Breast epithelium (tissue), 4 donors: ENCODE results near the gene MEX3C. TPM values are rescaled to one million over a fixed set of nuclear protein-coding genes. Genes with fewer than 3 reads are reported as not detected.

Source experiments
- DNase-seq, 2 donors: peaks; one replicate each; pipeline ENCODE4 v3.0.0-alpha.2; 2019; ENCODE audit warnings: low spot score in 2 of 2
- H3K27ac ChIP-seq, 2 donors: fragments of 200-600 bp; sonication (generic) in 1 of 2; one replicate each; pipeline ENCODE4 v1.5.1; 2016 to 2019; ENCODE audit warnings: mild to moderate bottlenecking in 1 of 2
- H3K27me3 ChIP-seq, 2 donors: fragments of 200-600 bp; sonication (generic) in 1 of 2; one replicate each; pipeline versions ENCODE4 v1.5.1 to v1.6.0; 2017 to 2019; ENCODE audit warnings: control low read depth in 1 of 2, mild to moderate bottlenecking in 1 of 2
- H3K36me3 ChIP-seq: fragments of 200-600 bp; one replicate; pipeline ENCODE4 v1.5.1; 2019
- H3K4me1 ChIP-seq, 2 donors: fragments of 200-600 bp; sonication (generic); one replicate each; pipeline ENCODE4 v1.5.1; 2016 to 2019; ENCODE audit warnings: control low read depth in 1 of 2
- H3K4me3 ChIP-seq, 3 donors: fragments of 200-600 bp; sonication (generic); 1 replicate in 2 of 3; 2 replicates in 1 of 3; pipeline ENCODE4 v1.5.1; 2016 to 2019; ENCODE audit warnings: mild to moderate bottlenecking in 3 of 3, moderate library complexity in 2 of 3
- H3K9me3 ChIP-seq, 2 donors: fragments of 200-600 bp; sonication (generic) in 1 of 2; one replicate each; pipeline ENCODE4 v1.5.1; 2016 to 2019; ENCODE audit warnings: control low read depth in 1 of 2
- POLR2A ChIP-seq: fragments of 450-650 bp; IDR thresholded peaks from one replicate; pipeline ENCODE4 v1.6.1; 2016; ENCODE audit warnings: antibody characterized with exemption, mild to moderate bottlenecking, moderate library complexity
- POLR2AphosphoS5 ChIP-seq, 3 donors: sonication (generic); formaldehyde crosslinking; IDR thresholded peaks; one replicate each; pipeline ENCODE4 v1.6.1; 2017; ENCODE audit warnings: antibody characterized with exemption in 3 of 3
- intact Hi-C: fragments of 100-400 bp; cut with DNase I; formaldehyde crosslinking; loops from one replicate; pipeline ENCODE4 v1.15.1; 2023; ENCODE audit warnings: low total_unique reads
- total RNA-seq, 3 donors: library from RNA; depleted of rRNA; stranded (reverse); fragments of >200 nt; gene quantifications; one replicate each; pipeline ENCODE4 v1.1.0, GENCODE V29; 2016
- TF ChIP-seq, protein P1 (sequence below), 3 donors: fragments of 450-650 bp; IDR thresholded peaks; one replicate each; pipeline ENCODE4 v1.5.1; 2016 to 2017; ENCODE audit warnings: antibody characterized with exemption in 3 of 3, mild to moderate bottlenecking in 3 of 3, moderate library complexity in 3 of 3

The MEX3C gene
- total RNA-seq, 3 donors from 2014 or later, result 22.4 to 42.0 (median 29.2) TPM

DNA sequence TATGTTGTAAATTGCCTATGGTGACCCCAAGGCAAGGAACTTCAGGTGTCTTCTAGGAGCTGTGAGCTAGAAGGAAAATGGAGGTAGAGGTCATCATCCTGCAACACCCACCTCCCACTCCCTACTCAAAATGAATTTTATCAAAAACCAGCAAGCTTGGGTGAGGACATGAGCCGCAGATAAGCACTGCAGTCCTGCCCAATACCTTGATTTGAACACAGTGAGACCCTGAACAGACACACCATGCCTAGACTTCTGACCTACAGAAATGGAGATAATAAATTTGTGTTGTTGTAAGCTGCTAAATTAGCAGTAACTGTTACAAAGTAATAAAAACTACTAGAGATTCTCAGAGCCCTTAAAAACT, 13.4 kb downstream of the MEX3C start:
- no peaks in the 10 kb centered on the region for H3K36me3 ChIP-seq
- DNase-seq, result no peak
- intact Hi-C loops, result no loop called here
- H3K9me3 ChIP-seq, result no peaks in the 10 kb centered on the region
- TF ChIP-seq POLR2A, result no peak
- TF ChIP-seq POLR2AphosphoS5 (IDR thresholded peaks at IDR 0.05), result no peak
- TF ChIP-seq, protein P1, sequence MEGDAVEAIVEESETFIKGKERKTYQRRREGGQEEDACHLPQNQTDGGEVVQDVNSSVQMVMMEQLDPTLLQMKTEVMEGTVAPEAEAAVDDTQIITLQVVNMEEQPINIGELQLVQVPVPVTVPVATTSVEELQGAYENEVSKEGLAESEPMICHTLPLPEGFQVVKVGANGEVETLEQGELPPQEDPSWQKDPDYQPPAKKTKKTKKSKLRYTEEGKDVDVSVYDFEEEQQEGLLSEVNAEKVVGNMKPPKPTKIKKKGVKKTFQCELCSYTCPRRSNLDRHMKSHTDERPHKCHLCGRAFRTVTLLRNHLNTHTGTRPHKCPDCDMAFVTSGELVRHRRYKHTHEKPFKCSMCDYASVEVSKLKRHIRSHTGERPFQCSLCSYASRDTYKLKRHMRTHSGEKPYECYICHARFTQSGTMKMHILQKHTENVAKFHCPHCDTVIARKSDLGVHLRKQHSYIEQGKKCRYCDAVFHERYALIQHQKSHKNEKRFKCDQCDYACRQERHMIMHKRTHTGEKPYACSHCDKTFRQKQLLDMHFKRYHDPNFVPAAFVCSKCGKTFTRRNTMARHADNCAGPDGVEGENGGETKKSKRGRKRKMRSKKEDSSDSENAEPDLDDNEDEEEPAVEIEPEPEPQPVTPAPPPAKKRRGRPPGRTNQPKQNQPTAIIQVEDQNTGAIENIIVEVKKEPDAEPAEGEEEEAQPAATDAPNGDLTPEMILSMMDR (IDR thresholded peaks at IDR 0.05), result no peak
- H3K27me3 ChIP-seq, result no peaks in the 10 kb centered on the region
- no peak overlapping the region for H3K27ac ChIP-seq
- H3K4me1 ChIP-seq, result peaks cover 0 to 4% of the 10 kb centered on the region in 2 donors
- no peak overlapping the region for H3K4me3 ChIP-seq

DNA sequence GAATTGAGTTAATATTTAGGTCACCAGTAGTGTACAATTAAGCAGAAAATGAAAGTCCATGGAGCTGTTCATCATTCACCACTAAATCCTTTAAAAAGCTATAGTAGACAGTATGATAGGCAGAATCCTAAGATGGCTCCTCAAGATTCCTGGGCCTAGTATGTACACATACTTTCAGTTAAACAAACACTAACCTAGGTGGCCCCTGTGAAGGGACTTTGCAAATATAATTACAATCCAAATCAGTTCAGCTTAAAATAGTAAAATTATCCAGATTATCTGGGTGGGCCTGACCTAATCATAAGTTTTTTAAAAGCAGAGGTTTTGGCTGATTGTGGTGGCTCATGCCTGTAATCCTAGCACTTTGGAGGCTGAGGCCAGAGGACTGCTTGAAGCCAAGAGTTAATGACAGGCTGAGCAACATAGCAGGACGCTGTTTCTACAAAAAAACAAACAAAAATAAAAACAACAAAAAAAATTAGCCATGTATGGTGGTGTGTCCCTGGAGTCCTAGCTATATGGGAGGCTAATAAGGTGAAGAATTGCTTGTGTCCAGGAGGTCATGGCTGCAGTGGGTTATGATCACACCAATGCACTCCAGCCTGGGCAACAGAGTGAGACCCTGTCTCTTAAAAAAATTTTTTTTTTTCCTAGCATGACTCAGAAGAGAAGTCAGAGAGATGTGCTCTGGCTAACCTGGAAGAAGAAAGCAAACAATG, 13.9 kb downstream of the MEX3C start:
- no peaks in the 10 kb centered on the region for H3K27me3 ChIP-seq
- H3K4me3 ChIP-seq, result no peak overlapping the region
- TF ChIP-seq, protein P1 (IDR thresholded peaks at IDR 0.05), result no peak
- no peak for TF ChIP-seq POLR2AphosphoS5 (IDR thresholded peaks at IDR 0.05)
- no peak for TF ChIP-seq POLR2A
- no peak overlapping the region for H3K27ac ChIP-seq
- intact Hi-C loops, result no loop called here
- no peaks in the 10 kb centered on the region for H3K36me3 ChIP-seq
- H3K4me1 ChIP-seq, result peaks cover 0 to 4% of the 10 kb centered on the region in 2 donors
- no peaks in the 10 kb centered on the region for H3K9me3 ChIP-seq
- no peak for DNase-seq

DNA sequence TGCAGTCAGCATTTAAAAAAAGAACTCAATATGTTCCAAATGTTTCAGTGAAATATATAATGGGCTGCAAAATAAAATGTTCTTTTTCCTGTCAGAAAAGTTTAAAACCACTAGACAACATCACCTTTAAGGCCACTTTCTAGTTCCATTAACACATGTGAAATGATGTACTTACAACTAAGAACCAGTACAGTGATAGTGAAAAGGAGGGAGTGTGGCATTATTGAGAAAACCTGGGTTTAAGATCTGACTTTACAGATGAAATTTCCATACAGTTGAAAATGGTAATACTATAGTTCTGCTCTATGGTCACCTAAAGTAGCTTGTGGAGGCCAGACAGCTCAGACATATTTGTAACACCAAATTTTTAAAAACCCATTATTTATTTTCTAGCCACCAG, 14.7 kb downstream of the MEX3C start:
- no peak overlapping the region for H3K27ac ChIP-seq
- no peak for TF ChIP-seq POLR2AphosphoS5 (IDR thresholded peaks at IDR 0.05)
- H3K4me1 ChIP-seq, result peaks cover 0 to 4% of the 10 kb centered on the region in 2 donors
- no peak overlapping the region for H3K4me3 ChIP-seq
- H3K27me3 ChIP-seq, result no peaks in the 10 kb centered on the region
- H3K9me3 ChIP-seq, result no peaks in the 10 kb centered on the region
- DNase-seq, result no peak
- no peaks in the 10 kb centered on the region for H3K36me3 ChIP-seq
- intact Hi-C loops, result no loop called here

DNA sequence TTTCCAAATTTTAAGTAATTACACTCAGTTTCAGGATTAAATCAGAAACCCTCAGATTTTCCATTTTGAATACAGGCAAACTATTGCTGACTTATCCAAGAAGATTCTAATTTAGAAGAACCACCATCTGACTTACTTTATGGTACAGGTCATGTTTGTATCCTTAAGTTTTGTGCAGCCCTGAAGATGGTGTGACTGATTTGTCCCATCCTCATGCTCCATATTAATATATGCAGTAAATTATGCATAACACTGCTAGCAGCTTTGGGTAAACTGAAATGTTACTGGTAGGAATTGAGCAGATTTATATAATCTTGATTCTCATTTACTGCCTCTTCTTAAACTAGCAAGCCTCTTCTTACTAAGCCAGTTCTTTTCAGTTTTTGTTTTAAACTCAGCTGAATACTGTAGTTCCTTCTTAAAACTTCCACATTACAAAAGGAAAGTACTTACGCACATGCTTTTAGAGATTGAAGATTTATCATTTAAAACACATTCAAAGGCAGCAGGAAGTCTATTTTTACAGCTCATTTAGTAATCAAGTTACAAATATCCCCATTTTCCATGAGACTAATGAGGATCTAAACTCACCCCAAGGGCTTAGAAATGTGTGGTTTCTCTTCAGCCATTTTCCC, 25.7 kb downstream of the MEX3C start:
- Histone ChIP-seq H3K27ac (no peak overlapping the region), H3K27me3 (no peaks in the 10 kb centered on the region), H3K36me3 (peaks cover 4% of the 10 kb centered on the region), H3K4me1 (no peaks in the 10 kb centered on the region), H3K4me3 (no peak overlapping the region), H3K9me3 (no peaks in the 10 kb centered on the region)
- intact Hi-C loops, result no loop called here
- no peak for TF ChIP-seq POLR2A
- TF ChIP-seq POLR2AphosphoS5 (IDR thresholded peaks at IDR 0.05), result no peak
- TF ChIP-seq, protein P1 (IDR thresholded peaks at IDR 0.05), result no peak
- no peak for DNase-seq

DNA sequence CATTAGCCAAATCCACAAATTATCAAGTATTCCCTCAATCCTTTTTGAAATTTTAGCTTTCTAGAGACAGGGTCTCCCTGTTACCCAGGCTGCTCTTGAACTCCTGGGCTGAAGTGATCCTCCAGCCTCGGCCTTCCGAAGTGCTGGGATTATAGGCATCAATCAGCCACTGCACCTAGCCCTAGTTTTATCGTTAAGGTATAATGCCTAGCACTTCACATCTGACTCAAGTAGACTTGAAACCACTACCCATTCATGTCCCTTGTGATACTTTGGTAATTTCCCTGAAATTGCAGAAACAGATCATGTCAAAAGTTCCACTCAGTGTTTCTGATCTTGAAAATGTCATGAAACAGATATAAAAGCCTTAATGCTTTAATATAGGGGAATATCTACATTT, 26.3 kb downstream of the MEX3C start:
- Histone ChIP-seq H3K4me3 (no peak overlapping the region), H3K27me3 (no peaks in the 10 kb centered on the region), H3K27ac (no peak overlapping the region), H3K9me3 (no peaks in the 10 kb centered on the region), H3K36me3 (peaks cover 2% of the 10 kb centered on the region), H3K4me1 (no peaks in the 10 kb centered on the region)
- intact Hi-C loops, result no loop called here
- DNase-seq, result no peak
- TF ChIP-seq POLR2AphosphoS5 (IDR thresholded peaks at IDR 0.05) (no peak), POLR2A (no peak)
- TF ChIP-seq, protein P1 (IDR thresholded peaks at IDR 0.05), result no peak
